Measurements from ENCODE around the gene LIMK2.
A peak's percentile ranks its signal among the peaks of the same experiment; 100 is the strongest.

Gene LIMK2

DNA sequence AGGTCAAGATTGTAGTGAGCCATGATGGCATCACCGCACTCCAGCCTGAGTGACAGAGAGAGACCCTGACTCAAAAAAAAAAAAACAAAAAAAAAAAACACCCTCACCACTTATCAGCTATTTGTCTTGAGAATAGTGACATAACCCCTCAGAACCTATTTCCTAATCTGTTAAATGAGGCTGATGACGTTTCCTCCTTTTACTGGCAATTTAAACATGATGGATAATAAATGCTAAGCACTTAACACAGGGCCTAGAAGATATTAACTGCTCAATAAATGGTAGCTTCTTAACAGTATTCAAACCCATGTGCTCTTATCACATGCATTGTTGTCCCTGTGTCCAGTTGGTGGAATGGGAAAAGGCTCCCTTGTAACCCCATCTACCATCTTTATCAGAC, 34.6 kb downstream of the LIMK2 start:
- Mint-ChIP-seq H3K4me3 (no peak overlapping the region), H3K36me3 (no peaks in the 10 kb centered on the region), H3K27me3 (no peaks in the 10 kb centered on the region), H3K27ac (no peak overlapping the region), H3K4me1 (peaks cover 27% of the 10 kb centered on the region), H3K9me3 (no peaks in the 10 kb centered on the region)

DNA sequence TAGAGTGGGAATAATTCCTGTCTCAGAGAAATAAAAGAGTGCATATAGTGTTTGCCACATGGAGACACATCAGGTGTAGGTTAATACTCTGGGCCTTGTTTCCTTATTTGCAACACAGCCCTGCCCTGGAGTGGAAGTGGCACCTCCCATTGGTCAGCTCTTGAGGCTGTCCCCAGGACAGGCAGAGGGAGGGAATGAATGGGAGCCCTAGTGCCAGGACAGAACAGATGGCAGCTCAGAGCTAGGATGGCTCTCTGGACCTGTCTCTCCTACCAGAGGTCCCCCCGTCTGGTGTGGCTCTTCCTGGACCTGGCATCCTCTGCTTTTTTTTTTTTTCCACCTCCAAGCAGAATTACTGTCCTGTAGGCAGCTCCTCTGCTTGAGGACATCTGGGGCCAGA, 35.6 kb downstream of the LIMK2 start:
- H3K27ac Mint-ChIP-seq, result no peak overlapping the region
- peaks cover 23% of the 10 kb centered on the region for H3K4me1 Mint-ChIP-seq
- H3K36me3 Mint-ChIP-seq, result no peaks in the 10 kb centered on the region
- H3K27me3 Mint-ChIP-seq, result no peaks in the 10 kb centered on the region
- peak overlapping the region; percentile 78 for H3K4me3 Mint-ChIP-seq
- H3K9me3 Mint-ChIP-seq, result no peaks in the 10 kb centered on the region

DNA sequence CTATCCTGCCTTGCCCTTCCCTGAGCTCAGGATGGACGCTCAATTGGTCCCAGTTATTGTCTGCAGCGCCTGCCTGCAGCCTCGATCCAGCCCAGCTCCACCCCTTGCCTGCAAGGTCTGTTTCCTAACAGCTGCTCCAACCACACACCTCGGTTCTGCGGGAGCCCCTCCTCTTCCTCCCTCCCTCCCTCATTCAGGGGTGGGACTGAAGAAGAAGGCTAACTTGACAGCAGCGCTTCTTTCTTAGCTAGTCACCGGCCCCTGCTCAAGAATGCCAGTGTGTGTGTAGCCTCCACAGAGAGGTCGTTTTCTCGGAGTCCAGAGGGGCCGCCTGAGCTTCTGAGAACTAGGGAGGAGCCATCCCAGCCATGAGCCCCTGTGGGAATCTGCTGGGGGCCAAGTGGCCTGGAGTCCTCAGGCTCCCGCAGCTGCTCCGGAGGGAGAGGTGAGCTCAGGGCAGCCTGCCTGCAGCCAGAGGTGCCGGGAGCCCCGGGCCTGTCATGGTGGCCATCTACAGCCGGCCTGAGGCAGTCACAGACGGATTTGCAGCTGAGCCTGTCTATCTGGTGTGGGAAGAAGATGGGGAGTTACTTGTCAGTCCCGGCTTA, 36.1 kb downstream of the LIMK2 start:
- Mint-ChIP-seq H3K27me3 (no peaks in the 10 kb centered on the region), H3K27ac (no peak overlapping the region), H3K36me3 (no peaks in the 10 kb centered on the region), H3K4me1 (peaks cover 23% of the 10 kb centered on the region), H3K9me3 (no peaks in the 10 kb centered on the region), H3K4me3 (peak overlapping the region; percentile 78)

DNA sequence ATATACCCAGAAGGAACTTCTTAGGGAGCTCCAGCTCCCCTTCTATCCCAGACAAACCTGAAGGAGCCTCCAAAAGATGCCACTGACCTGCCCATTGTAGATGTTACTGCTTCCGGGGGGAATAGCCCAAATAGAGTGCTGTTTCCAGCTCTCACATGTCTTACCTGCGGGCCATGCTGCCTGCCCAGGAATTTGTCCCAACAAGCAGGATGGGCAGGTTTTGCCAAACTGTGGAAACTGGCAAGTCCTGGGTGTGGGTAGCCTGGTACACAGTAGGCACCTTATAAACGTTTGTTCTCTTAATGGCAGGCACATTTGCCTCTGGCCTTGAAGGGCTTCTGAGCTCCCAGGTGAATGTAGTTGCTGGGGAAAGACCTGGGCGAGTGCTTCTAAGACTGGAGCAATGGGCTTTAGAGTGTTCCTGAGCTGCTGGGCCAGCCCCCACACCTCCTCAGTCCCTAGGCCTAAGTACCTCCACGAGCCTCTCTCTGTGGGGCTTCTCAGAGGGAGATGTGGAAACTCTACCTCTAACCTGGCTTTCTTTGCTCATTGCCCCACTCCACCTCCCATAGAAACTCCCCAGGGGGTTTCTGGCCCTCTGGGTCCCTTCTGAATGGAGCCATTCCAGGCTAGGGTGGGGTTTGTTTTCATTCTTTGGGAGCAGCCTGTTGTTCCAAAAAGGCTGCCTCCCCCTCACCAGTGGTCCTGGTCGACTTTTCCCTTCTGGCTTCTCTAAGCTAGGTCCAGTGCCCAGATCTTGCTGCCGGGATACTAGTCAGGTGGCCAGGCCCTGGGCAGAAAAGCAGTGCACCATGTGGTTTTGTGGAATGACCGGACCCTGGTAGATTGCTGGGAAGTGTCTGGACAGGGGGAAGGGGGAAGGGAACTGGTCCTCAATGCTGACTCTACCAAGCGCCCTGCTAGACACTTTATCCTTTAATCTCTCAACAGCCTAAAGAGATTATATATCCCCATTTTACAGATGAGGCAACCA, 37.2 kb downstream of the LIMK2 start:
- no peaks in the 10 kb centered on the region for H3K27me3 Mint-ChIP-seq
- H3K4me1 Mint-ChIP-seq, result peaks cover 23% of the 10 kb centered on the region
- no peak overlapping the region for H3K4me3 Mint-ChIP-seq
- H3K36me3 Mint-ChIP-seq, result no peaks in the 10 kb centered on the region
- no peaks in the 10 kb centered on the region for H3K9me3 Mint-ChIP-seq
- no peak overlapping the region for H3K27ac Mint-ChIP-seq

DNA sequence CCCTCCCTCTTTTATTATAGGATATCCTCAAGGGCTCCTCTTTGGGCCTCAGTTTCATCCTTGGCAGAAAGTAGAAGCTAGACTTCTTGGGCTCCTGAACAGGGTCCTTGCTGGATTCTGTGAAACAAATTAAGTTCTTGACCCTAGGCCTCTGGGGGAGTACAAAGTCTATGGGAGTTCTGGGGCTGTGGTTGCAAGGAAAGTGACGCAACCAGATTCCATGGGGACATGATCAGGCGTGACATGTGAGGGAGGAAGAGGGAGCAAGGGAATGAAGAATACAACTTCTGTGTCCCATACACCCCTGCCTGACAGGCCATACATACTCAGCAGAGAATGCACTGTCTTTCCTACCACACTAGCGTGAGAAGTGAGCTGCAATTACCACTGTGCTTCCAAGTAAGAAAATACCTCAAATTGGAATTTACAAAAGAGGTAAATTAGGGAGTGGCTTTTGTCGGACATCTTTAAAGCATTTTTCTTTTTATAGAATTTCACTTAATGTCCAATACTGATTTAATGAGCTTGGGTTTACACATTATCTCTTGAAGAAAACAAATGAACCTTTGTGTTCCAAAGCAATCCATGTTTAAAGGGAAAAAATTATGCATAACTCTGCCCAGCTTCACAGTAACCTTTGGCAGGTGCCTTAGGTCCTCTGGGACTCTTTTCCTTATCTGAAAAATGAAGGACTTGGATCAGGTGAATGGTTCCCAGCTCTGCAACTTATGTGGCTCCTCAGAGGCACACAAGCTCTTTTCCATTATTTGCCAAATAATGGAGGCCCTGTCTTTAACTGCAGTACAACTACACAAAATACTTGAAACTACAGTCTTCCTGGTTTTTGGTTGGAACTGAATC, 38.9 kb downstream of the LIMK2 start:
- H3K27me3 Mint-ChIP-seq, result no peaks in the 10 kb centered on the region
- no peaks in the 10 kb centered on the region for H3K36me3 Mint-ChIP-seq
- no peak overlapping the region for H3K4me3 Mint-ChIP-seq
- no peaks in the 10 kb centered on the region for H3K9me3 Mint-ChIP-seq
- no peak overlapping the region for H3K27ac Mint-ChIP-seq
- H3K4me1 Mint-ChIP-seq, result peaks cover 27% of the 10 kb centered on the region

DNA sequence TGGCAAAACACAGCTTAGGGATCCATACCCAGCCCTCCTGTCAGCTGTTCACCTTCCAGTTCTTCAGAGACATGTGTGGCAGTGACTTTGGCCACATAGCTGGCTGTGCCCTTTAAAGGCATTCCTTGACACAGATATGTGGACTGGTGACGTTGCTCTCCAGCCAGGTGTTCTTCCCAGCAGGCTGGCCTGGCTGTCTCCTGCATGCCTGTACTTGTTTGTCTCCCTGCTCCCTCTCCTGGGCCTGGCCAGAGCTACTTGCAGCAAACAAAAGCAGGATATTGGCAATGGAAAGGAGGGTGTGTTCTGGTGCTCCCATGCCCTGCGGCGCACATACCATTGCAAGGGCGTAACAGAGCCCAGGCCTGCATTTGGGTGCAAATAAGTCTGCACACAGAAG, 41.9 kb downstream of the LIMK2 start:
- no peak overlapping the region for H3K4me3 Mint-ChIP-seq
- peaks cover 16% of the 10 kb centered on the region for H3K4me1 Mint-ChIP-seq
- peaks cover 7% of the 10 kb centered on the region for H3K36me3 Mint-ChIP-seq
- no peaks in the 10 kb centered on the region for H3K9me3 Mint-ChIP-seq
- no peak overlapping the region for H3K27ac Mint-ChIP-seq
- H3K27me3 Mint-ChIP-seq, result no peaks in the 10 kb centered on the region

DNA sequence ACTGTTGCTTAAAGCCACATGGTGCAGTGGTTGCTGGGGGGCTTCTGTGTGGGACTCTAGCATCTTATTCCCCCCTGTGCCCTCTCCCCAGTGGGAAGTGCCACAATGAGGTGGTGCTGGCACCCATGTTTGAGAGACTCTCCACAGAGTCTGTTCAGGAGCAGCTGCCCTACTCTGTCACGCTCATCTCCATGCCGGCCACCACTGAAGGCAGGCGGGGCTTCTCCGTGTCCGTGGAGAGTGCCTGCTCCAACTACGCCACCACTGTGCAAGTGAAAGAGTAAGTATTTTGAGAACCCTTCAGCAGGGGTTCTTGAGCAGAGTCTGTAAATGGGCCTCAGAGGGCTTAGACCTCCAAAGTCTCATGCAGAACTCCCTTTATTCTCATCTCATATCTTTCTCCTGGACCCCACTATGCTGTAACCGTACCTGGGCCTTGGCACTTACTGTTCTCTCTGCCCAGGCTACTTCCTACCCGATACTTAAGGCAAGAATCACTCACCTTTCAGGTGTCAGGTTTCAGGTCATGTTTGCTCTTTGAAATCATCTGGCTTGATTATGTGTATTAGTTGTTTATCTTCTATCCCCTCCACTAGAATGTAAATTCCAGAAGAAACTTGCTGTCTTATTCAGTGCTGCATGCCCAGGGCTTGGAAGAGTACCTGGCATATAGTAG, 47.8 kb downstream of the LIMK2 start:
- Mint-ChIP-seq H3K4me1 (peaks cover 13% of the 10 kb centered on the region), H3K9me3 (no peaks in the 10 kb centered on the region), H3K27me3 (no peaks in the 10 kb centered on the region), H3K36me3 (peaks cover 16% of the 10 kb centered on the region), H3K27ac (no peak overlapping the region), H3K4me3 (no peak overlapping the region)

DNA sequence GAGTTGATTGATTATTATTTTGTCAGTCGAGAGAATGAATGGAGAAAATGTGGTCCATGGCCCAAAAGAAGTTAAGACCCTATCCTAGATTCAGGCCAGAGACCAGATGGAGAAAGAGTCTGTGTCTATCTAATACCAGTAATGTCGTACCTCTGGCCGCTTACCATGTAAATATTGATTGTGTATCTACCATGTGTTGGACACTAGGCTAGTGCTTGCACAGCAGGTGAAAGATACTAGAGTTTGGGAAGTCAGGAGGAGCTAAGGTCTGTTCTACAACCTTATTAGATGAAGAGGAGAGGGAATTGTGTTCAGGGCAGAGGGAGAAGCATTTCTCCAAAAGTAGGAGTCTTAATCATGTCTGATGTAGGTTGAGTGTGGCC, 48.4 kb downstream of the LIMK2 start:
- H3K4me3 Mint-ChIP-seq, result no peak overlapping the region
- H3K4me1 Mint-ChIP-seq, result peaks cover 12% of the 10 kb centered on the region
- H3K9me3 Mint-ChIP-seq, result no peaks in the 10 kb centered on the region
- H3K27ac Mint-ChIP-seq, result peak overlapping the region; percentile 8
- H3K27me3 Mint-ChIP-seq, result no peaks in the 10 kb centered on the region
- peaks cover 16% of the 10 kb centered on the region for H3K36me3 Mint-ChIP-seq

DNA sequence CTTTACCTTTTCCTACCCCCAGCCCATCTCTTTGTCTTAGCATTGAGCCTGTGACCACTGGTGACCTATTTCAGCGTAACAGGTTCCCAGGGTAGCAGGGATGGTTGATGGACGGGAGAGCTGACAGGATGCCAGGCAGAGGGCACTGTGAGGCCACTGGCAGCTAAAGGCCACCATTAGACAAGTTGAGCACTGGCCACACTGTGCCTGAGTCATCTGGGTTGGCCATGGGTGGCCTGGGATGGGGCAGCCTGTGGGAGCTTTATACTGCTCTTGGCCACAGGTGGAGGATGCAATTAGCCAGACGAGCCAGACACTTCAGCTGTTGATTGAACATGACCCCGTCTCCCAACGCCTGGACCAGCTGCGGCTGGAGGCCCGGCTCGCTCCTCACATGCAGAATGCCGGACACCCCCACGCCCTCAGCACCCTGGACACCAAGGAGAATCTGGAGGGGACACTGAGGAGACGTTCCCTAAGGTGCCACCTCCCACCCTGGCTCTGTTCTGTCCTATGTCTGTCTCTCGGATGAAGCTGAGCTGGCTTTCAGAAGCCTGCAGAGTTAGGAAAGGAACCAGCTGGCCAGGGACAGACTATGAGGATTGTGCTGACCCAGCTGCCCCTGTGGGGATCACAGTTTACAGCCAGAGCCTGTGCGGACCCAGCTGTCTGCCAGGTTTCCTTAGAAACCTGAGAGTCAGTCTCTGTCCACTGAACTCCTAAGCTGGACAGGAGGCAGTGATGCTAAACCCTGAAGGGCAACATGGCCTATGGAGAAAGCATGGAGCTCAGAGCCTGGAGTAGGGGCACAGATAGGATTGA, 50.4 kb downstream of the LIMK2 start:
- H3K9me3 Mint-ChIP-seq, result no peaks in the 10 kb centered on the region
- H3K36me3 Mint-ChIP-seq, result peaks cover 13% of the 10 kb centered on the region
- no peaks in the 10 kb centered on the region for H3K27me3 Mint-ChIP-seq
- H3K27ac Mint-ChIP-seq, result no peak overlapping the region
- no peak overlapping the region for H3K4me3 Mint-ChIP-seq
- H3K4me1 Mint-ChIP-seq, result peaks cover 5% of the 10 kb centered on the region

DNA sequence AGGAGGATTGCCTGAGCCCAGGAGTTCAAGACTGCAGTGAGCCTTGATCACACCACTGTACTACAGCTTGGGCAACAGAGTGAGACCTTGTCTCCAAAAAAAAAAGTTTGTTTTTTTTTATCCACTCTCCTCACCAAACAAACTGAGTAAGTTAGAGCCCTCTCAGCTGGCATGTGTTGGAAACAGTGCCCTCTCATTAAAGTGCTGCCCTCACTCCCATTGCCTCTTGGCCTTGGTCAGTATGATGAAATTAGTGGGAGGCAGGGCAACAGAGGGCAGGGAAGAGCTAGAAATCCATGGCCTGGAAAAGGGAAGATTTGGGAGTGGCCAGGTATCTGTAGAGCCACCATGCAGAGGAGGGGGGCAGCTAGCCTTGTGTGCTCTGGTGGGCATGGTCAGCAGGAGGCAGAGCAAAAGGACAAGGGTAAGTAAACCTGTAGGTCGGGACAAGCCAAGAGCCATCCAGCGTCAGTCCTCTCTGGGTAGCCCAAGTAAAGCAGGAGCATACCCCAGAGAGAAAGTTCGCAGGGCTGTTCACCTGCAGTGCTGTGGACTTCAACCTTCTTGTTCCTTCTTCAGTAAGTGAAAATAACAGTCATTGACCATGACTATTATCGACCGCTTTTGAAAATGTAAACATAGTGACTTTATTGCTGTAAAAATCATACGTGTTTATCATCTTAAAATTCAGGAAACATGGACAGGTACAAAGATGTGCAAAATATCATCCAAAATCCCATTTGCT, 52.0 kb downstream of the LIMK2 start:
- no peaks in the 10 kb centered on the region for H3K9me3 Mint-ChIP-seq
- H3K4me3 Mint-ChIP-seq, result no peak overlapping the region
- peaks cover 16% of the 10 kb centered on the region for H3K36me3 Mint-ChIP-seq
- no peaks in the 10 kb centered on the region for H3K27me3 Mint-ChIP-seq
- no peak overlapping the region for H3K27ac Mint-ChIP-seq
- H3K4me1 Mint-ChIP-seq, result peaks cover 4% of the 10 kb centered on the region

DNA sequence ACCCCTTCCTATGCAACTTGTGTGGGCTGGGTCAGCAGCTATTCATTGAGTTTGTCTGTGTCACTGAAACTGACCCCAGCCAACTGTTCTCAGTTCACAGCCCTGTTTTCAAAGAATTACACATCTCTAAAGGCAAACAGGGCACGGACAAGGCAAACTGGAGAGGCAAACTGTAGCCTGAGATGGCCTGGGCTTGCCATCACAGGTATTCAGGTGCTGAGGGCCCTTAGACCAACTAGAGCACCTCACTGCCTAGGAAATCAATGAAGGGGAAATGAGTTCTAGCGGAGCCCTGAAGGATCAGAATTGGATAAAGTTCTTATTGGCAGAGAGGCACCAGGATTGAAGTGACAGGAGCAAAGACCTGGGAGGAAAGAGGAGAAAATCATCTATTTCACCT, 56.2 kb downstream of the LIMK2 start:
- H3K4me3 Mint-ChIP-seq, result no peak overlapping the region
- H3K27ac Mint-ChIP-seq, result no peak overlapping the region
- no peaks in the 10 kb centered on the region for H3K27me3 Mint-ChIP-seq
- H3K36me3 Mint-ChIP-seq, result peaks cover 8% of the 10 kb centered on the region
- H3K9me3 Mint-ChIP-seq, result no peaks in the 10 kb centered on the region
- H3K4me1 Mint-ChIP-seq, result peaks cover 42% of the 10 kb centered on the region

DNA sequence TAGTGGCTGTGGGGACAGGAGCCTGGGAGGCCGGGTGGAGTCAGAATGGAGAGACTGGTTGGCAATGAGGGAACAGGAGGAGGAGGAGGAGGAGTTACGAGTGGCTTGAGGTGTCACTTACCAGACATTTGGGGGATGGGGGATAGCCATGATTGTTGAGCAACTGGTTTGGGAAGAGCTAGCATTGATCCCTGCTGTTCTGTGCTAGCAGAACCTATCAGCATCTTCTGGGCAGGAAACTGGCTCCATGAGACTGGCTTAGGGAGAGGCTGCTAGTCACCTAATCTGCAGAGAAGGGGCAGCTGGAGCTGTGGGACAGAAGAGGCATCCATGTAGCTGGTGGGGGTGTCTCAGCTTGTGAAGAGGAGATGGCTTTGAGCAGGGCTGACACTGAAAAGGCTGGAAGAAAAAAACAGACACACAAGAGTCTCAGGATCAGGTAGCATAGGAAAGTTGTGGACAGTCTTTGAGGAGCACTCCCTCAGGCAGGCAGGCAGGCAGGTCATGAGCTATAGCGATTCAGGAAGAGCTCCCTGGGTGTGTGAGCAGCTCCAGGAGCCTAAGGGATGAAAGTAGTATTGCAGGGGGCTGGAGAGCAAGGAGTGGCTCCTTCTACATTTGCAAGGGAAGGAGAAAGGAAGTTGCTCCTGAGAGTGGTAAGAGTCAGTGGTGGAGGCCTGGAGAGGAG, 57.9 kb downstream of the LIMK2 start:
- Mint-ChIP-seq H3K4me1 (peaks cover 55% of the 10 kb centered on the region), H3K36me3 (peaks cover 8% of the 10 kb centered on the region), H3K4me3 (peak overlapping the region; percentile 5), H3K27ac (peak overlapping the region; percentile 81), H3K27me3 (no peaks in the 10 kb centered on the region), H3K9me3 (no peaks in the 10 kb centered on the region)

DNA sequence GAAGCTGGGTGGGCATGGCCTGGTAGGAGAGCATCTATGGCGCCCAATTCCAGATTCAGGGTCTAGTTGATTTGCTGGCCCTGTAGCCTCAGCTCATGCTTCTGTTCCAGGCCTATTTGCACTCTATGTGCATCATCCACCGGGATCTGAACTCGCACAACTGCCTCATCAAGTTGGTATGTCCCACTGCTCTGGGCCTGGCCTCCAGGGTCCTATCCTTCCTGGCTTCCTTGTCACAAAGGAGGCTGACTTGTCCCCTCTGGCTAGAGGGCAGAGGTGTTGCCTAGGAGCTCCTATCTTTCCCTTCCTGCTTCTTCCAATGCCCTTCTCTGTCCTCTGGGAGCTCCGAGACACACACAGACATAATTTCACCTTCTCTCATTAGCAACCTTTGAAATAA, 58.9 kb downstream of the LIMK2 start:
- Mint-ChIP-seq H3K9me3 (no peaks in the 10 kb centered on the region), H3K27ac (peak overlapping the region; percentile 94), H3K27me3 (no peaks in the 10 kb centered on the region), H3K4me1 (peaks cover 65% of the 10 kb centered on the region), H3K36me3 (peaks cover 10% of the 10 kb centered on the region), H3K4me3 (no peak overlapping the region)
